Heart right ventricle (tissue), 16 donors: ENCODE measurements around the gene BUD23. TPM values are rescaled to one million over a fixed set of nuclear protein-coding genes. Genes with fewer than 3 reads are reported as not detected.

Experiments used
- ATAC-seq, 8 donors: fragments of 200-7000 bp; cut with Tn5 transposase; one replicate each; pipeline ENCODE4 v1.9.1; 2020; ENCODE audit warnings: mild to moderate bottlenecking in 8 of 8, moderate library complexity in 8 of 8, moderate number of reproducible peaks in 1 of 8
- DNase-seq, 2 donors: peaks; one replicate each; pipeline ENCODE4 v3.0.0-alpha.2; 2020
- H3K27ac ChIP-seq, 10 donors: fragments of 200-600 bp; sonication (generic) in 2 of 10; one replicate each; pipeline versions ENCODE4 v1.5.0 to v1.8.0; 2020 to 2022; ENCODE audit warnings: mild to moderate bottlenecking in 3 of 10
- H3K27me3 ChIP-seq, 7 donors: fragments of 200-600 bp; one replicate each; pipeline ENCODE4 v1.8.0; 2021 to 2022; ENCODE audit warnings: mild to moderate bottlenecking in 2 of 7
- H3K36me3 ChIP-seq, 9 donors: fragments of 200-600 bp; sonication (generic) in 1 of 9; one replicate each; pipeline versions ENCODE4 v1.5.0 to v1.8.0; 2020 to 2022; ENCODE audit warnings: mild to moderate bottlenecking in 2 of 9
- H3K4me1 ChIP-seq, 9 donors: fragments of 200-600 bp; sonication (generic) in 1 of 9; one replicate each; pipeline versions ENCODE4 v1.5.0 to v1.8.0; 2020 to 2022; ENCODE audit warnings: mild to moderate bottlenecking in 4 of 9
- H3K4me3 ChIP-seq, 10 donors: fragments of 200-600 bp; sonication (generic) in 2 of 10; one replicate each; pipeline versions ENCODE4 v1.5.0 to v1.8.0; 2020 to 2022; ENCODE audit warnings: mild to moderate bottlenecking in 7 of 10, moderate library complexity in 2 of 10
- H3K9me3 ChIP-seq, 11 donors: fragments of 200-600 bp in 10 of 11; sonication (generic) in 2 of 11; one replicate each; pipeline versions ENCODE4 v1.5.0 to v1.8.0; 2013 to 2022; ENCODE audit warnings: mild to moderate bottlenecking in 2 of 11, control low read depth in 1 of 11, moderate library complexity in 1 of 11
- WGBS, 2 donors: extraction: QIAGEN DNeasy Blood & Tissue Kit; methylation state at CpG; one replicate each; pipeline ENCODE4 v1.1.7; 2013; ENCODE audit warnings: inconsistent platforms in 1 of 2; 5-methylcytosine and 5-hydroxymethylcytosine counted together
- intact Hi-C, 10 donors: fragments of 100-400 bp; cut with DNase I; formaldehyde crosslinking; loops; one replicate each; pipeline versions ENCODE4 v1.11.1 to v1.14.2; 2022
- polyA plus RNA-seq, 2 donors: library from polyadenylated mRNA; stranded (reverse); fragments of 200-250 nt; gene quantifications; one replicate each; pipeline ENCODE4 v1.2.3, GENCODE V29; 2013
- total RNA-seq, 10 donors: library from RNA; stranded (reverse); fragmentation: NEBNext Ultra II Directional in 3 of 10; extraction: Animal tissue kit (Norgen Biotek cat#: 25700) in 3 of 10; gene quantifications; one replicate each; pipeline versions ENCODE4 v1.2.1 to v1.2.4, GENCODE V29; 2021 to 2023
- TF ChIP-seq, protein P1 (sequence below), 9 donors: fragments of 200-600 bp; sonication (generic) in 2 of 9; IDR thresholded peaks; one replicate each; pipeline versions ENCODE4 v1.5.0 to v1.8.0; 2021 to 2022; ENCODE audit warnings: antibody characterized with exemption in 9 of 9, mild to moderate bottlenecking in 5 of 9, moderate library complexity in 1 of 9
- donor health status: Arrhythmogenic right ventricular cardiomyopathy.
- donor health status: ischemic (EF 13 %, LVEDD 7.1; RV severe dilation, severe dysfunction).
- donor health status: healthy with polysubstance abuse.
- donor health status: DM: no; HTN: yes; CAD: no.
- donor health status: DM: no; HTN: no; CAD: no.
- donor health status: ischemic (EF 25% LVEDD 6.9; RV normal size, moderate dysfunction).
- donor health status: ischemic (EF 25% LVEDD 5.7; RV mildly dilated, moderate dysfunction).
- donor health status: healthy.
- donor health status: DM: yes; HTN: yes; CAD: no.
- donor health status: Ischemic cardiomyopathy.
- donor health status: ischemic (EF 35%, LVEDD 5.7; RV mildly dilated, moderate dysfunction).
- donor health status: nonischemic (EF 11% LVEDD 7.7; RV severe dilation, severe dysfunction).
- donor health status: DM: yes; HTN: yes; CAD: no.
- donor health status: PGD.
- donor health status: ischemic (EF 29% LVEDD 5.4; RV normal size, mild dysfunction).
- donor health status: nonischemic (EF 23%, LVEDD 6.1; RV moderate dilation, normal function).

BUD23 gene
- total and polyA plus RNA-seq, 12 donors, result 63.4 to 134 (median 67.4) TPM

DNA sequence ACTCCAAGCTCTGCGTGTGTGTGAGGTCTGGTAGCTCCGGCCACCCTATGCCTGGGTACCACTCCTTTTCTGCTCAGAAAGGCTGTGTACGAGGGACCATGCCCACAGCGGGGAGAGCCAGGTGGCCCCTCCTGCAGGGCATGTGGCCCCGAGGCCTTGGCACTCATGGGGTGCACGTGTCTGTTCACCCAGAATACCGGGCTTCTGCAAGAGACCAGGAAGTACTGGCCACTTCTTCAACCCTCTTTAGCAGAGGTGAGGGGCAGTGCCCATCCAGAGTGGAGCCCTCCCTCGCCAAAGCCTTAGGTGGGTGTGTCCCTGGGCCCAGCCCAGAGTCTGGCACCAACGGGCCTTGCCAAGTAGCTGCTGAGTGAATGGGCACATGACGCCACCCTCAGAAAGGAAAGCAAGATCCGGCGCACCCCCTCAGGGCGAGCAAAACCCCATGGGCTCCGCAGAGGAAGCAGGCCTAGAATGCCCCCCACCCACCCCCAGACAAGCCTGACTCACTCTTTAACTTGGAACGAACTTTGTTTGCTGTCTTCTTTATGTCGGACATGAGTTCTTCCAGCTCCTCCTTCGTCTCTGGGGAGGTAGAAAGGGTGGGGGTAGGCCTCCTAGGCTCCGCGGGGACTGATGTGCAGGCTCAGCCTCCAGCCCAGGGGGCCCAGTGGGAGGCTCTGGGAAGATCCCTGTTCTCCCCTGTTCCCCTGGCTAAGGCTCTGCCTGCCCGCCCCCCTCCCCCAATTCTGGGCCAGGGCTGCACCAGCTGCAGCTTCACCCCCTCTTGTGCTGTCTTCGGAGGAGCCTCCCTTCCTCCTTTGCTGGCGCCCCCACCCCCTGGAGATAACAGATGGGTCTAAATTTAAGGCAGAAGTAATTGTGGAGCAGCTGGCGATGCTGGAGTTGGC lies 21.5 kb downstream of the BUD23 start:
- TF ChIP-seq, protein P1, sequence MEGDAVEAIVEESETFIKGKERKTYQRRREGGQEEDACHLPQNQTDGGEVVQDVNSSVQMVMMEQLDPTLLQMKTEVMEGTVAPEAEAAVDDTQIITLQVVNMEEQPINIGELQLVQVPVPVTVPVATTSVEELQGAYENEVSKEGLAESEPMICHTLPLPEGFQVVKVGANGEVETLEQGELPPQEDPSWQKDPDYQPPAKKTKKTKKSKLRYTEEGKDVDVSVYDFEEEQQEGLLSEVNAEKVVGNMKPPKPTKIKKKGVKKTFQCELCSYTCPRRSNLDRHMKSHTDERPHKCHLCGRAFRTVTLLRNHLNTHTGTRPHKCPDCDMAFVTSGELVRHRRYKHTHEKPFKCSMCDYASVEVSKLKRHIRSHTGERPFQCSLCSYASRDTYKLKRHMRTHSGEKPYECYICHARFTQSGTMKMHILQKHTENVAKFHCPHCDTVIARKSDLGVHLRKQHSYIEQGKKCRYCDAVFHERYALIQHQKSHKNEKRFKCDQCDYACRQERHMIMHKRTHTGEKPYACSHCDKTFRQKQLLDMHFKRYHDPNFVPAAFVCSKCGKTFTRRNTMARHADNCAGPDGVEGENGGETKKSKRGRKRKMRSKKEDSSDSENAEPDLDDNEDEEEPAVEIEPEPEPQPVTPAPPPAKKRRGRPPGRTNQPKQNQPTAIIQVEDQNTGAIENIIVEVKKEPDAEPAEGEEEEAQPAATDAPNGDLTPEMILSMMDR (IDR thresholded peaks at IDR 0.05), result no peak
- H3K27ac ChIP-seq, result no peak overlapping the region
- peaks cover 0 to 6% (median 0%) of the 10 kb centered on the region in 9 donors for H3K4me1 ChIP-seq
- intact Hi-C loops, result no loop called here
- no peaks in the 10 kb centered on the region for H3K27me3 ChIP-seq
- H3K9me3 ChIP-seq, result no peaks in the 10 kb centered on the region
- no peak overlapping the region for H3K4me3 ChIP-seq
- WGBS, 2 donors, result 84 to 87% methylated on average over 23 of the region's 23 CpGs
- peaks cover 0 to 20% (median 0%) of the 10 kb centered on the region in 9 donors for H3K36me3 ChIP-seq
- DNase-seq (no peak), ATAC-seq (no peak)

DNA sequence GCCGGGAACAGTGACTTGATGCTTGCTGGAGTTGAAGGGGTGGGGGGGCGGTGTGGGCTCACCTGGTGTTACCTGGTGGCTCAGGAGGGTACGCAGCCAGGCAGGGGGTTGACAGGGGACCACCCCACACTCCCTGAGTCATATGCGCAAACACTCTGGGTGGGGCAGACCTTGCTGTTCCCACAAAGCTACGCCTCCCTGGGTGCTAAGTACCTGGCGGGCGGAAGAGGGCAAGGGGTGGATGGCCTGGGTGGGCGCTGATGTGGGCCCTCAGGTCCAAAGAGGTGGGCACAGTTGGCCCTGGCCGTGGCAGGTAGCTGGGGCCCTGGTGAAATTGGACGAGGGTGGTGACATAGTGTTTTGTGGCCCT lies 22.1 kb downstream of the BUD23 start:
- Histone ChIP-seq H3K4me1 (peaks cover 0 to 6% (median 0%) of the 10 kb centered on the region in 9 donors), H3K27me3 (no peaks in the 10 kb centered on the region), H3K36me3 (peaks cover 0 to 15% (median 0%) of the 10 kb centered on the region in 9 donors), H3K4me3 (no peak overlapping the region), H3K27ac (no peak overlapping the region), H3K9me3 (no peaks in the 10 kb centered on the region)
- intact Hi-C loops, result no loop called here
- WGBS, 2 donors, result 93% methylated on average over 10 of the region's 10 CpGs
- ATAC-seq (no peak), DNase-seq (no peak)
- TF ChIP-seq, protein P1 (IDR thresholded peaks at IDR 0.05), result no peak

DNA sequence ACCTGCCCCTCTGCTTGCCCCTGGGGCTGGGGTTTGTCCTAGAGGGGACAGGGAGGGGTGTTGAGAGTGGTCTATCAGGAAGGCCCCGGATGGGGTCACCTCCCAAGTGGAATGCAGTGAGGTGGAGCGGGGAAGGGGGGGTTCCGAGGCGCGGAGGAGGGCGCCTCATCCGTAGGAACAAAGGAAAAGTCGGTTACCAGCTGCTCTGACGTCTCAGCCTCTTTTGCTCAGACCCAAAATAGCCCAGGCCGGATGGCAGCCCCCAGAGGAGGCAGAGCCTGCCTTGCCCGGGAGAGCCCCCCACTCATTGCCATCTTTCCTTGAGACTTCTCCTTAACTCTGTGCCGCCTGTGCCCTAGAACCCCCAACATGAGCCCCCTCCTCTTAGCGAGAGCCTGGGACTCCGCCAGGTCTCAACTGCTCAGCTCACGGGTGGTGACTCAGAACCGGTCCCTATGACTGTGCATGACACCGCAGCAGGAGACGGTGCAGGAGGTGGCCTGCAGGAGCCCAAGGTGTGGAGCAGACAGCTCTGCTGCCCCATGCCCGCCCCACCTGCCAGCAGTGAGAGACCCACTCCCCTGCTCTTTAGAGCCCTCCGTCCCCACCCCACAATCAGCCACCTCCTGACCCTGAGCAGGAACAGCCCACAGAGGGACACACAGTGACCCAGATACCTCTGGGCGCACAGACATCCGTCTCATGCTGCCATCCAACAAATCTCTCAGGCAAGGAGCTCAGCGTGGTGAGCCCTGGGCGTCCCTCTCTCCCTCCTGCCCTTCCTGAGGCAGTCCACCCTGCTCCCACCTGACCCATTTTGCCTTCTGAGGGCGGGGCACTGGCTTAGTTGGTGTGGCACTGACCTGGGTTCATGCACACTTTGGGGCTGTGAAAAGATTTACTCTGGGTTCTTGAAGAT lies 23.0 kb downstream of the BUD23 start:
- intact Hi-C loops, result no loop called here
- WGBS, 2 donors, result 82 to 83% methylated on average over 25 of the region's 25 CpGs

More for the DNA sequence above, 23.0 kb downstream of the BUD23 start:
- Histone ChIP-seq H3K27me3 (no peaks in the 10 kb centered on the region), H3K27ac (no peak overlapping the region), H3K9me3 (no peaks in the 10 kb centered on the region), H3K4me3 (no peak overlapping the region), H3K4me1 (peaks cover 0 to 6% (median 0%) of the 10 kb centered on the region in 9 donors), H3K36me3 (peaks cover 0 to 12% (median 0%) of the 10 kb centered on the region in 9 donors)
- DNase-seq (no peak), ATAC-seq (no peak)
- TF ChIP-seq, protein P1 (IDR thresholded peaks at IDR 0.05), result no peak
